GM10266 (cell line): ENCODE measurements around the gene PRMT1.

Experiments used
- DNase-seq: peaks from one replicate; pipeline ENCODE4 v3.0.0; 2012; ENCODE audit errors: extremely low spot score
- TF ChIP-seq, protein P1 (sequence below): IDR thresholded peaks from 2 replicates; pipeline ENCODE4 v1.5.1; 2012; ENCODE audit warnings: mild to moderate bottlenecking, low read depth; ENCODE audit not compliant: control insufficient read depth, insufficient read depth; ENCODE audit errors: missing control alignments

PRMT1 gene

GRCh38 chr19:49692147-49692506, 15.1 kb downstream of the PRMT1 start:
- TF ChIP-seq, protein P1, sequence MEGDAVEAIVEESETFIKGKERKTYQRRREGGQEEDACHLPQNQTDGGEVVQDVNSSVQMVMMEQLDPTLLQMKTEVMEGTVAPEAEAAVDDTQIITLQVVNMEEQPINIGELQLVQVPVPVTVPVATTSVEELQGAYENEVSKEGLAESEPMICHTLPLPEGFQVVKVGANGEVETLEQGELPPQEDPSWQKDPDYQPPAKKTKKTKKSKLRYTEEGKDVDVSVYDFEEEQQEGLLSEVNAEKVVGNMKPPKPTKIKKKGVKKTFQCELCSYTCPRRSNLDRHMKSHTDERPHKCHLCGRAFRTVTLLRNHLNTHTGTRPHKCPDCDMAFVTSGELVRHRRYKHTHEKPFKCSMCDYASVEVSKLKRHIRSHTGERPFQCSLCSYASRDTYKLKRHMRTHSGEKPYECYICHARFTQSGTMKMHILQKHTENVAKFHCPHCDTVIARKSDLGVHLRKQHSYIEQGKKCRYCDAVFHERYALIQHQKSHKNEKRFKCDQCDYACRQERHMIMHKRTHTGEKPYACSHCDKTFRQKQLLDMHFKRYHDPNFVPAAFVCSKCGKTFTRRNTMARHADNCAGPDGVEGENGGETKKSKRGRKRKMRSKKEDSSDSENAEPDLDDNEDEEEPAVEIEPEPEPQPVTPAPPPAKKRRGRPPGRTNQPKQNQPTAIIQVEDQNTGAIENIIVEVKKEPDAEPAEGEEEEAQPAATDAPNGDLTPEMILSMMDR, result no peak
- DNase-seq, result no peak

DNA sequence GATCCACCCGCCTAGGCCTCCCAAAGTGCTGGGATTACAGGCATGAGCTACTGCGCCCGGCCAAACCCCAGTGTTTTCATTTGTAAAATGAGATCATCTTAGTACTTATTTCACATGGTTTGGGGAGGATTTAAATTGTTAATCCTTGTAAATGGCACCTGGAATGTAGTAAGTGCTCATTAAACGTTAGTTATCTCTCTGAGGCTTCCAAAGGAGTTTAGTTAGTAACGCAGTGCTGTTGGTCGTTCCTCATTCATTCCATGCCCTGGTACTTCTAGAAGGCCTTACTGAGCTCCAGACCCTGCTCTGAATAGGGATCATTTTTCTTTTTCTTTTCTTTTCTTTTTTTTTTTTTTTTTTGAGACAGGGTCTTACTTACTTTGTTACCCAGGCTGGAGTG, 19.0 kb downstream of the PRMT1 start:
- TF ChIP-seq, protein P1, result no peak
- DNase-seq, result no peak

DNA sequence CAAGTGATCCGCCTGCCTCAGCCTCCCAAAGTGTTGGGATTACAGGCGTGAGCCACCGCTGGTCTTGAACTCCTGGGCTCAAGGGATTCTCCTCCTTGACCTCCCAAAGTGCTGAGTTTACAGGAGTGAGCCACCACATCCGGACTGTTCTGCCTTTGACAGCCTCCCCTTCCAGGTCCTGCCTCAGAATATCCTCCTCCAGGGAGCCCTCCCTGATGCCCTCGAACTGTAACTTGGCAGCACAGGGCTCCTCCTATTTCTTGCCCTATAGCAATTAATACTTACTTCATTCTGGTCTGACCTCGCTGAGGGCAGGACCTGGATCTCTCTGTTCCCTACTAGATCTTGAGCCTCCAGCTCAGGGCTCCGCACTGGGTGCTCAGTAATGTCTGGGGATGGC, 19.8 kb downstream of the PRMT1 start:
- DNase-seq, result no peak

GRCh38 chr19:49699364-49699763, 22.3 kb downstream of the PRMT1 start:
- TF ChIP-seq, protein P1, result no peak
- no peak for DNase-seq

More for the DNA sequence above, 19.8 kb downstream of the PRMT1 start:
- TF ChIP-seq, protein P1, result no peak

GRCh38 chr19:49700563-49700962, 23.5 kb downstream of the PRMT1 start:
- no peak for DNase-seq
- TF ChIP-seq, protein P1, result no peak

- TF ChIP-seq, protein P1, result no peak
- DNase-seq, result no peak
Measured at GRCh38 chr19:49701271-49701786, 24.3 kb downstream of the PRMT1 start.

DNA sequence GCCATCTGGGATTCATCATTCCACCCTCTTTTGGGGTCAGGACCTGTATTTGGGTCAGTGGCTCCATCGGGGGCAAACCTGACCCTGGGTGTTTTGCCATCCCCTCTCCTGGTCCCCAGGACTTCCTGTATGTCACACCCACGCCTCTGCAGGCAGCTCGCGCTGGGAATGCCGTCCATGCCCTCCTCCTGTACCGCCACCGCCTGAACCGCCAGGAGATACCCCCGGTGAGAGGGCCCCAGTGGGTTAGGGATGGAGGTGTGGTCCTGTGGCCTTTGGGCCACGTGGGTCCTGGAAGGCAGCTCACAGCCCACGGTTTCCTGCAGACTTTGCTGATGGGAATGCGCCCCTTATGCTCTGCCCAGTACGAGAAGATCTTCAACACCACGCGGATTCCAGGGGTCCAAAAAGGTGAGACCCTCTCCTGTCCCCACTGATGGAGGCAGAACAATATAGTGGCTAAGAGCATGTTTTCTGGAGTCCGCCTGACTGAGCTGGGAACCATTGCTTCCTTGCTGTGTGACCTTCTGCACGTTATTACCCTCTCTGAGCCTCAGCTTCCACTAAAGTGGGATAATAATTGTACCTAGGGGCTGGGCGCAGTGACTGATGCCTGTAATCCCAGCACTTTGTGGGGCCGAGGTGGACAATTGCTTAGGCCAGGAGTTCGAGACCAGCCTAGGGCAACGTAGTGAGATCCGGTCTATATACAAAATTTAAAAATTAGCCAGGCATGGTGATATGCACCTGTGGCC, 28.0 kb downstream of the PRMT1 start:
- no peak for DNase-seq
- TF ChIP-seq, protein P1, result no peak
